NCI-H2081 treated with DMSO at 0.1 percent for 48 hours (cell line): ENCODE results near the gene XRCC4.
A peak's percentile ranks its signal among the peaks of the same experiment; 100 is the strongest.
"Not testable (repeated sequence)": the region's sequence is repeated elsewhere in the genome, so short reads cannot be mapped to it uniquely, and the experiment has no call there.

Experiments used
- DNase-seq: peaks from one replicate; lab custom pipeline; 2025; lab: John Stamatoyannopoulos, UW

Gene XRCC4

DNA sequence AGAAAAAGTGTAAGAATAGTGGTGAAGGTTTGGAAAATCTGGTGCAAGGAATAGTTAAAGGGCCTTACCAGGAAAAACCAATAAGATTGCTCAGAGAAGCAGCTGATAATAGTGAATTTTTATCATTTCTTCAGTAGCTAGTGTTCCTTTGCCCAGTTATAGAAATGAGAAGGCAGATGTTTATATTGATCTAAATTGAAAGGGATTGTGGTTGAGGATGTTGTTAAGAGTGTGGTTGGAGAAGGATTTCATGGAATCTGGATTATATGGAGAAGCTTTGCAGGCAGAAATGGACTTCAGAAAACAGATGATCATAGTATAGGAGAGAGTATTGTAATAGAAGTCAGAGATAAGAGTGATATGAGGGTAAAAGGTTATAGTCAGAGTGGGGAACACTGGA lies 102.6 kb downstream of the XRCC4 start:
- no peak for DNase-seq

- no peak for DNase-seq
Measured at GRCh38 chr5:83184534-83184933, 107.2 kb downstream of the XRCC4 start.

DNA sequence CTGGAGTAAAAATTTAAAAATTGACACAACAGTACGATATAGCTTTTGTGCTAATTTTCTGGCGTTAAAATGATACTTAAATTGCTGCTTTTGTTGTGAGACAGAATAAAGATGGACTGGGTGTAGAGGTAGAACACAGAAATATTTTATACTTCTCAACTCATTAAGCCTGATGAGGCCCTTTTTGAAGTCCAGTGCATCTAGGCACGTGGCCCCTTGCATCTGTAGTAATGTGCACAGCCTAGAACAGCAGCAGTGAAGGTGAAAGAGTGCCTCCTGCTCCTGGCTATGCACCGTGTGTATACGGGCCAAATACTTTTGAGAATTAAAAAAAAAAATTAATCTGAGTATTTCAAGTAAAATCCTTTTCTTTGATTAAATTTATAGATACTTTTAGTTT lies 115.6 kb downstream of the XRCC4 start:
- DNase-seq, result no peak

DNA sequence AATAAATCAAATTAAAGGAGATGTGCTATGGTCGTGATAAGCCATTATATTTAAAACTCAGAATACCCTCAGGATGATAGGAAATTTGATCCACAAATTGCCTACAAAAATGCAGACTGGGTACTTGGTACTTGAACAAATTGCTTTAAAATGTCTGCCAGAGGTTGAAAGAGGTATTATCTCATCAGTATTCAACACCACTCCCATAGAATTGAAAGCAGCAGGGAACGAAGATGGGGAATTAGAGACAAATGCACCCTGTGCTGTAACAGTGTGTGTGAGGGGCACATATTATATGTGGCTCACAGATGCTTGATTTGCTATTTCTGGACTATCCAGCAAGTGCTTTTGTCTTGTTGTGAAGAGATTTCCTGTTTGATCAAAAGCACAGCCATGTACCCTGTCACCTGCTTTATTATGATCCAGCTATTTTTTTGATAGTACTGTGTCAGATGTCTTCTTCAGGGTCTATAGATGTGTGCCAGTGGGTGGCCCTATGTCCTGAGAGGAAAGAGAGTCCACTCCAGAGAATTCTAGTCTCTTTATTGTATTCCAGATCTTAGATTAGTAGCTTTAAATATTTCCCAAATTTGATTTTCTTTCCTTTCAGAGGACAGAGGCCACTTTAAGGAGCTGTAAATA lies 120.1 kb downstream of the XRCC4 start:
- DNase-seq, result peak; percentile 57

DNA sequence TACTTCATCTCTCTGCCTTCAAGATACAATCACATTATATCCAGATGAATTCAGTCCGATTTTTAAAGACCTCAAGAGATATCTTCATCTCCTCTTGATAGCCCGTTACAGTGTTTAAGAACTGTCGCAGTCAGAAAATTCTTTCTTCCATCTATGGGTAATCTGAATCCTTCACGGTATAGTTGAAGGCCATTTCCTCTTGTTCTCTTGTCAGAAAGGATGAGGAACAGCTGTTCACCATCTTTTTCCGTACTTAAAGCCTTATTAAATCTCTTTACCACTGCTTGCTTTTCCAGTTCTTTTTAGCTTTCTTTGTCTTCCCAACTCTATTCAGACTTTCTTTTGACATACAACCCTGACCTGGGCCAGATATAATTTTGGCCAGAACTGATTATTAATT lies 121.8 kb downstream of the XRCC4 start:
- DNase-seq, result no peak

DNA sequence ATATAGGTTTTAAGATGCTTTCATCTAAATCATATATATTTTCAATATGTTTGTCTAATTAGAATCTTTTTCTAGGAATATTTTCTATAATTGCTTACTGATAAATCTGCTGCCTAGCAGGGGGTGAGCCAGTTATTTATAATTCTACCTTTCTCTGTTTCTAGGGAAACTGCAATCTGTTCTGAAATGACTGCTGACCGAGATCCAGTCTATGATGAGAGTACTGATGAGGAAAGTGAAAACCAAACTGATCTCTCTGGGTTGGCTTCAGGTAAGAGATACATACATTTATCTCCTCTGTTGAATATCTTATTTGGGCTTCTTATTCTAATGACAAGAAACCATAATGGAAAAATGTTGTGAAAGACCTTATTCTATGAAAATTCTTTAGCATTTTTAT lies 127.3 kb downstream of the XRCC4 start:
- DNase-seq, result no peak

GRCh38 chr5:83209963-83210362 lies 132.6 kb downstream of the XRCC4 start:
- DNase-seq, result no peak

GRCh38 chr5:83219077-83219476 lies 141.7 kb downstream of the XRCC4 start:
- DNase-seq, result no peak

- no peak for DNase-seq
Measured at GRCh38 chr5:83219495-83219894, 142.1 kb downstream of the XRCC4 start.

DNA sequence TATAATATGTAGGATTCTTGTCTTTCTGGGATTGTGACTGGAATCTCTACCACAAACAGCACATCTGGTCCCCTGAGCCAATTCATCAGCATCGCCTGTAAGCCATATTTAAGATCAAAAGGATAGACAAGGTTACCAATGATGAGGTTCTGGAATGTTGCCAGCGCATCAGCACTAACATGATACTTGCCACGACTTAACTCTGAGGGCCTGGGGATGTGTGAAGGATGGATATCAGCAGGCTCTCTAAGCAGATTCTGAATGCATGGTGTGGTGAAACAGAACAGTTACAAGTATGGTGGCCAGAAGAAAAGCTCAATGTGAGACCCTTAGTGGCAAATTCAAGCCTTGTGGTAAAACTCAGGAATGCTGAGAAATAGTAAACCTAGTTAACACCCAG lies 143.0 kb downstream of the XRCC4 start:
- no peak for DNase-seq

- DNase-seq, result no peak
Measured at GRCh38 chr5:83222906-83223305, 145.6 kb downstream of the XRCC4 start.

DNA sequence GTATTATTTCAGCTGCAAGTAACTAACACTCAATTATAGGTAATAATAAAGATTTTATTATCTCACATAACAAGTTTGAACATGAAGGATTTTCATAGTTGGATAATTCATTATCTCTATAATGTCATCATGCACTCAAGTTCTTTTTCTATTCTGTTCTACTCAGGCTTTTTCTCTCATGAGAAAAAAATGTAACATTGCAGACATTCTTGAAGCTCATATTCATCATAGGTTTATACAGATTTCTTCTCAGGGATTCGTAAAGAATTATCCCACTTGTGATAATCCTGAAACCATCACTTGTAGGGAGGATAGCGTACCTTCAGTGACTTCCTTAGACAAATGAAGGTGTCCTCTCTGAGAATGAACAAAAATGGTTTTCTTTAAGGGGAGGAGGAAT lies 150.3 kb downstream of the XRCC4 start:
- DNase-seq, result no peak

DNA sequence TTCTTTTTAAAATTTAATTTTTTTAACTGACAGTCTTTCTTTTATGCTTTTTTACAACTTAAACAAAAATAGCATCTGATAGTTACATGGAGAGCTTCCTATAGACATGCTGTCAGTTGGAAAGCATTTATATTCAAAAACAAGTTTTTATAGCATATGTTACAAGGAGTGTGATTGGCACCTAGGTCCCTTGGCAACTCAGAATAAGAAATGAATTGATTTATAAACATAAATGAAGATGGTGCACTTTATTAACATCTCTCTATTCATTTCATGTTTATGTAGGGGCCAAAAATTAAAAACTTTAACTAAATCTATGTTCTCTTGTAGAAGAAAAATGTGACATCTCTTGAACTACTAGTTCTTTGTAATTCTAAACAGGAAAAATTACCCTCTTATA lies 153.2 kb downstream of the XRCC4 start:
- DNase-seq, result no peak

- no peak for DNase-seq
Measured at GRCh38 chr5:83244516-83244915, 167.2 kb downstream of the XRCC4 start.

GRCh38 chr5:83245037-83245436 lies 167.7 kb downstream of the XRCC4 start:
- DNase-seq, result no peak

DNA sequence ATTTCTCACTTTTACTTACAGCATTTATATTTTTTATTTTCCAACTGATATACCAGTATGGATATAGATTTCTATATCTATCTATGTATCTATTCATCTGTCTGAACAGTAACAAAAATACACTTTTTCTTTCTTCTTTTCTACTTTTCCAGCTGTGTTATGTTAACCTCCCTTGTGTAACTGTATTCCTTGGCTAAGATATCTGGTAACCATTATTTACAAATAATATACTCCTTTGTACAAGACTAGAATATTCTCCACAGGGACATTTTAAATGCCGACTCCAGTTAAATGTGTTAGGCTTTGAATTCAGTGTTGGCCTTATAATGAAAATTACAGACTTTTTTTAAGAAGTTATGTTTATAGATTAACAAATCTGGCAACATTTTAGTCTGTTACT lies 168.7 kb downstream of the XRCC4 start:
- no peak for DNase-seq

- no peak for DNase-seq
Measured at GRCh38 chr5:83249156-83249555, 171.8 kb downstream of the XRCC4 start.

DNA sequence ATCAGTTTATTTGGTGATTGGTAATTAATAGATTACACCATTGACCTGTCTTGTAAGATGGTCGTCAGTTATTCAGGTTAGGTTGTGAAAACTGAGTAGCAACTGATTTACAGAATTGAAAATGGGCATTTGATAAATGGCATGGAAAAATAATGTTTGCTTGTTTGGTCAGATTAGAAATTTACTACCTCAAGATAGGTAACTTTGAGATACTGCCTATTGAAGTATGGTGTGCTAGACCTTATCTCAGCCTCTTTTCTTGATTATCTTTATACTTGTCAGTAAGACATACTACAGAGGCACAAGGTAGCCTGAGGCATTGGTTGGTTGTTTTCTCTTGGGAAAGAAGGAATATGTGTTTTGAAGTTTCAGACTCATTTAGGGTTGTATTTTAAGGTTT lies 174.5 kb downstream of the XRCC4 start:
- no peak for DNase-seq

DNA sequence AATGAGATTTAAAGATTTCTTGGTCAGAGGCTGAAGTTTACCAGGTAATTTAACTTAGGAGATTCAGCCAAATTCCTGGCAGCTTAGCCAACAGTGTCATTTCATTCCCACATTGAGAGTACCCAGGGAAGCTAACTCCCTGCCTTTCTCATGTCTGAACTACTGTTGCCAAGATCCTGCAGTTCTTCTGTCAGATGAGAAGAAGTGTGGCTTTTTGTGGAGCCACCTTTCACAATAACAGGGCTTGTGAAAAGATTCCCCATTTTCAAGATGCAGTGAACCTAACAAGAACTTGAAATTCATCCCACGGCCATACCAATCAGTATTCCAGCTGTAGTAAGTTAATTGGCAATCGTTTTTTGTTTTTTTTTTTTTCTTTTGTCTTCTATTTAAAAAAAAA lies 176.4 kb downstream of the XRCC4 start:
- DNase-seq, result no peak

GRCh38 chr5:83255268-83255667 lies 177.9 kb downstream of the XRCC4 start:
- DNase-seq, result no peak

DNA sequence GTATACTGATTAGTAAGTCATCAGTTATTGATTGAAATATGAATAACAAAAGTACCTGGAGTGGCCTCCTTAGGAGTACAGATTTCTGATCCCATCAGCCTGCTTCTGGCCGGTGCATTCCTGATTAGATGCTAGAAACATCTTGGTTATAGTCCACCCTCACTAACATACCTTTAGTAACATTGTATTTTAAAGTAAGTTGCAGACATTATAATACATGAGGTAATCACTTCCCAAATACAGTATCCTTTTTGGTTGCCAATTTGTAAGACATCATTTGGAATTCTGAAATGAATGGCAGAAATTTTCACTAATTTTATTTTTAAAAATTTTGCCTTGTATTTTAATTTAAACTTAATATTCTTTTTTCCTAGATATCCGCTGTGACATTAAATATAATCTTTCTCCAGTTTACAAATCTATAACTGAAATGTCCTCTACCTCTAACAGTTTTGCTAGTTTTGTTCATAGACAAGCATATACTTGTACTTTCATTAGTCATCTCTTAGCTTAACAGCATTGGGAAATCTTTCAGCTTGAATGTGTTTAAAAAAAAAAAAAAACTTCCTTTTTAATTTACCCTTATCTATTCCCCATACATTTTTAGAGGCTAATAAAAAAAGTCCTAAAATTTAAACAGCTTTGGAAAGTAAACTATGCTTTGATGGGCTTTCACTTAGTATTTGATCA lies 178.9 kb downstream of the XRCC4 start:
- no peak for DNase-seq

GRCh38 chr5:83257684-83258083 lies 180.3 kb downstream of the XRCC4 start:
- DNase-seq, result not testable (repeated sequence)

- DNase-seq, result peak; percentile 8
Measured at GRCh38 chr5:83265318-83265717, 188.0 kb downstream of the XRCC4 start.

DNA sequence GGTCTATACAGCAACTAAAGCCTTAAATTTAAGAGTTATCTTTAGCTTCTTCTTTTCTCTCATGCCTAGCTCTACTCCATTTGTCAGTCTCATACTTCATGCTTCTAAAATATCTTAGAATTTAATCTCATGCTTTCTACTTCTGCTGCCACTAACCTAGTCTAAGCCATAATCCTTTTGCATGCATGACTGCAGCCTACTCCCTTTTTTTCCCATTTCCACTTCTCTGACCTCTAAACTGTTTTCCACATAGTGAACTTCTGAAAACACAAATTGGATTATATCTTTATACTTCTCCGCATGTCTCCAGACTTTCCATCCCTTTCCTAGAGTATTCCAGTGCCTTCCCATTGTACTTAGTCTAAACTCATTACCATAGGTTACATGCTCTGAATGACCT lies 193.0 kb downstream of the XRCC4 start:
- DNase-seq, result no peak
